Effector memory CD4-positive, alpha-beta T cell (primary cell): Measurements from ENCODE around the gene HDLBP.

Experiments used
- DNase-seq, 3 donors: peaks; one replicate each; pipeline ENCODE4 v3.0.0-alpha.2; 2020
- H3K27ac ChIP-seq: 2 replicates; pipeline ENCODE4 v1.7.0; 2013; ENCODE audit warnings: mild to moderate bottlenecking, low read length, moderate library complexity; ENCODE audit not compliant: insufficient read depth, poor library complexity, severe bottlenecking
- H3K27me3 ChIP-seq: replicated peaks from 2 replicates; pipeline ENCODE4 v1.7.0; 2013; ENCODE audit warnings: mild to moderate bottlenecking, low read length; ENCODE audit not compliant: insufficient read depth, control insufficient read depth, poor library complexity, severe bottlenecking
- H3K36me3 ChIP-seq: 2 replicates; pipeline ENCODE4 v1.7.0; 2013; ENCODE audit warnings: mild to moderate bottlenecking, low read length, moderate library complexity; ENCODE audit not compliant: control insufficient read depth, insufficient read depth
- H3K4me1 ChIP-seq: 2 replicates; pipeline ENCODE4 v1.7.0; 2013; ENCODE audit warnings: low read length, mild to moderate bottlenecking; ENCODE audit not compliant: control insufficient read depth, insufficient read depth, poor library complexity, severe bottlenecking
- H3K4me3 ChIP-seq: 2 replicates; pipeline ENCODE4 v1.7.0; 2013; ENCODE audit warnings: low read length, low read depth, mild to moderate bottlenecking; ENCODE audit not compliant: insufficient read depth, poor library complexity, severe bottlenecking
- H3K9me3 ChIP-seq: 2 replicates; pipeline ENCODE4 v1.7.0; 2013; ENCODE audit warnings: mild to moderate bottlenecking, low read length, moderate library complexity; ENCODE audit not compliant: control insufficient read depth

Gene HDLBP

DNA sequence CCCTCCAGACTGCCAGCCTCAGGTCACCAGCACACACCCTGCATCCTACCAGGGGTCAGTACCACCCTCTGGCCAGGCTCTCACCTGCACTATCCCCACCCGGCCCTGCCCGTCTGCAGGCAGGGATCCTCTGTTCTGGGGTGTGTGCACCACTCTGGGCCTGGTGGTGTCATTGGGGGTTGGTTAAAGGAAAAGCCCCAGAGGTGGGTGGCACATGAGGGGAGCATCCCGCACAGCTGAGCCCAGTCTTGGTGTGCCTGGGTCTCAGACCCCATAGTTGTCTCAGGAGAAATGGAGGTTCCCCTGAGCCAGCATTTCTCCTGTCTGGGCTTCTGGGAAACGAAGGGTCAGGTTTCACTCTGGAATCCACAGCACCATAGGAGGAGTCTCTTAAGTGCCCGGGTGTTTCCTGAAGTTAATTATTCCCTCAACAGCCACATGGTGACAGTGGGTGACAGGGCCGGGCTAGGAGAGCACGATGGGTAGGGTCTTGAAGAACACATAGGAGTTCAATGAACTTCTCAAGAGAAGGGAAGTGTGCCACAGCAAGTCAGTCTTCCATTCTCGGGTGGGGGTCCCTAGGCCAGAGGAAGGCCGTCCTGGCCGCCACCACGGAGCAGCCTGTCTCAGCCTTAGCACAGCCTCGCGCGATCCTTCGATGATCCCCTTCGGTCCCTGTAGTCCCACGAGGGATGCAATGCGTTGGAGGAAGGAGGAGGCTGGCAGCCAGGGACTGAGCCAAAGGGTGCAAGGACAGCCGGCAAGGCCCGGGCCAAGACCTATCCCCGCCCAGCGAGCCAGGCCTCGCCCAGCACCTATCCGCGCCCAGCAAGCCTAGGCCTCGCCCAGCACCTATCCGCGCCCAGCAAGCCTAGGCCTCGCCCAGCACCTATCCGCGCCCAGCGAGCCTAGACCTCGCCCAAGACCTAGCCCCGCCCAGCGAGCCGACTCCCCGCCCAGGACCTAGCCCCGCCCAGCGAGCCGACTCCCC is 39.5 kb upstream of the HDLBP start:
- H3K4me1 ChIP-seq = peaks cover 13% of the 10 kb centered on the region
- peaks cover 18% of the 10 kb centered on the region for H3K36me3 ChIP-seq
- H3K9me3 ChIP-seq = no peaks in the 10 kb centered on the region
- H3K27ac ChIP-seq = no peak overlapping the region
- peak; percentile 59 to 77 (median 69) for DNase-seq
- no peaks in the 10 kb centered on the region for H3K27me3 ChIP-seq
- no peak overlapping the region for H3K4me3 ChIP-seq

DNA sequence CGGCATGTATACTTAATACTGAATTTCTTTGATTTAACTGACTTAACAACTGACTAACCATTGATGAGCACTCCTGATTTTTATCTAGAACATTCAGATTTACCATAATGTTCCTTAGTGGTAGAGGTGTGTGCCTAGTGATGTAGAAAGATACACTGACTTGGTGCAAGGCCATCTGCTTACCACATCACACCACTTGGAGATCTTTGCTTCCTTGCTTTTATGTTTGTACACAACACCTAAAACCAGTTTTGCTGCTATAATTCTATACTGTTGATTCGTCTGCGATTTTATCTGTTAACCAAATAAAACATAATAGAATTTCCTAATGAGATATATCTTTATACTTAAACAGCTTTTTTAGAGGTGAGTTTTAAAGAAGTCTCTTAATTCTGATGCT is 36.8 kb upstream of the HDLBP start:
- Histone ChIP-seq H3K9me3 (no peaks in the 10 kb centered on the region), H3K27me3 (no peaks in the 10 kb centered on the region), H3K4me3 (no peak overlapping the region), H3K27ac (no peak overlapping the region), H3K36me3 (peaks cover 40% of the 10 kb centered on the region), H3K4me1 (peaks cover 13% of the 10 kb centered on the region)
- no peak for DNase-seq

DNA sequence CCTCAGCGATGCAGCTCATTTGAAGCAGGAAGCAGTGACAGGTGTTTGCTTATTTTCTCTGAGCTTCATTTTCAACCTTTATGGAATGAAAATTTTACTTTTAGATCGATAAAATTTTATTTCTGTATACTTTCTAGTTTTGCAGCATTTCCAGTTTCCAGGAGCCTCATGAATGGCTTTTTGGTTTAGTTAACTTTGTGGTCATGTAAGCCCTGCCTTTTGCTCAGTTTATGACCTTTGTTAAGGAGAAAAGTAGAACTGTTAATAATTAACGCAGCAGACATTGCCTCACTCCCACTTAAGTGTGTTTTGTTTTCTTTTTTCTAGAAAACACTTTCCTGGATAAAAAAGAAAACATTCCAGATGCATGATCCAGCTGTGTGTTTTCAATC is 36.2 kb upstream of the HDLBP start:
- peaks cover 7% of the 10 kb centered on the region for H3K4me1 ChIP-seq
- no peaks in the 10 kb centered on the region for H3K27me3 ChIP-seq
- no peaks in the 10 kb centered on the region for H3K9me3 ChIP-seq
- peaks cover 45% of the 10 kb centered on the region for H3K36me3 ChIP-seq
- no peak for DNase-seq
- no peak overlapping the region for H3K27ac ChIP-seq
- H3K4me3 ChIP-seq = no peak overlapping the region

DNA sequence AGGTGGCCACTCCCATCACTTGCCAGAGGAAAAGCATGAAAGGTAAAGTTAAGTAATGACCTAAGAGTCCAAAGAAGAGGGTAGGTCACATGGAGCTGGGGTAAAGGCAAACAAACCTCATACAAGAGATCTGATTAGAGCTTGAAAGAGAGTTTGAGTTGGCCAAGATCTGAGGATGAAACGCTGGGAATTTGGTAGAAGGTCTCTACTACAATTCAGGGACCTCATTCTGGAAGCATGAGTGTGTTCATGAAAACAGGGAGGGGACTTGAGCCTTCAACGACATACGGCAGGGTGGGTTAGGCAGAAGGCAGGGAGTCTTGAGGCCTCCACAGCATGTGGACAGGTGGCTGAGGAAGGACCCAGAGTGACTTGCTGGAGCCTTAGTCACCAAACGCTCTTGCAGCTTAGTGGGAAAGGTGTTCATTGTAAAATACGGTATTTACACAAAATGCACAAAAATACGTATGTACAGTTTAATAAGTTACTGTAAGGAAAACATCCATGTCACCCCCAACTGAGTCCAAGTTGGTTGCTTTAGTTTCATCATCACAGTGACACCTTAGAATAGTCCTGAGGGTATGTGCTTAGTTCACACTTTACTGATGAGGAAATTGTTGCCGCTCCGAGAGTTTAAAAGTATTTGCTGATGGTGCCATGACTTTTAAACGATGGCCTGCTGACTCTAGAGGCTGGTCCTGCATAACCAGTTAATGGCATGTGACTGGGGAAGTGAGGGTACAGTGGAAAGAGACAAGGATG is 35.6 kb upstream of the HDLBP start:
- H3K4me3 ChIP-seq = no peak overlapping the region
- H3K27ac ChIP-seq = no peak overlapping the region
- H3K27me3 ChIP-seq = no peaks in the 10 kb centered on the region
- peaks cover 51% of the 10 kb centered on the region for H3K36me3 ChIP-seq
- H3K9me3 ChIP-seq = no peaks in the 10 kb centered on the region
- no peak for DNase-seq
- H3K4me1 ChIP-seq = peaks cover 4% of the 10 kb centered on the region

DNA sequence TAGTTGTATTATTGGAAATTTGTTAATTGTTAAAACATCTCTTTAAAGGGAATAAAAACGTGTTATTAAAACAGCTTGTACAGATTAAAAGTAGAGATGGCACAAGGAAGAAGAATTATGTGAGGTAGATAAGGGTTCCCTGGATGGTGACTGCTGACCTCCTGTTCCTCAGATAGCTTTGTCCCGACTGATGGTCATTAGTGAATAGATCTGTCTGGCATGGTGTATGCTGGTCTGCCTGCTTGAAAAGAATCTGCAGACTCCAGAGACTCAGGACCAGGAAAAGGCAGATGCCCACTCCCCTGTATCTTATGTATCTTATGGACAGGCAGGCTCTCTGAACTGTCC is 35.0 kb upstream of the HDLBP start:
- no peak overlapping the region for H3K27ac ChIP-seq
- no peaks in the 10 kb centered on the region for H3K27me3 ChIP-seq
- H3K4me3 ChIP-seq = no peak overlapping the region
- peaks cover 57% of the 10 kb centered on the region for H3K36me3 ChIP-seq
- peaks cover 4% of the 10 kb centered on the region for H3K4me1 ChIP-seq
- no peak for DNase-seq
- no peaks in the 10 kb centered on the region for H3K9me3 ChIP-seq

DNA sequence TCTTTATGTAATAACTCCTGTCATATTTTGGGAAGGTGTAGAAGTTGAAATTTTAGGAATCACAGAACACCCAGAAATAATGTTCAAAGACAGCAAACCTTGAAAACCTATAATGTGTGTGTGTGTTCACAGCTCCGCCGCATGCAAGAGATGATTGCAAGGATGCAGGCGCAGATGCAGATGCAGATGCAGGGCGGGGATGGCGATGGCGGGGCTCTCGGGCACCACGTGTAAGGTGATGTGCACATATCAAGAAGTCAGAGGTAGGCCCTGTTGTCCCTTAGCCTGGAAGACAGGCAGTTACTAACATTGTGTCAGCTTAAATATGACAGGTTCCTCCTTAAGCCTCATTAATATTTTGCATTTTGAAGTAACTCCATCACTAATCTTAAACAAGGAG is 34.5 kb upstream of the HDLBP start:
- Histone ChIP-seq H3K4me3 (no peak overlapping the region), H3K36me3 (peaks cover 62% of the 10 kb centered on the region), H3K4me1 (no peaks in the 10 kb centered on the region), H3K27ac (no peak overlapping the region), H3K27me3 (no peaks in the 10 kb centered on the region), H3K9me3 (no peaks in the 10 kb centered on the region)
- DNase-seq = no peak

DNA sequence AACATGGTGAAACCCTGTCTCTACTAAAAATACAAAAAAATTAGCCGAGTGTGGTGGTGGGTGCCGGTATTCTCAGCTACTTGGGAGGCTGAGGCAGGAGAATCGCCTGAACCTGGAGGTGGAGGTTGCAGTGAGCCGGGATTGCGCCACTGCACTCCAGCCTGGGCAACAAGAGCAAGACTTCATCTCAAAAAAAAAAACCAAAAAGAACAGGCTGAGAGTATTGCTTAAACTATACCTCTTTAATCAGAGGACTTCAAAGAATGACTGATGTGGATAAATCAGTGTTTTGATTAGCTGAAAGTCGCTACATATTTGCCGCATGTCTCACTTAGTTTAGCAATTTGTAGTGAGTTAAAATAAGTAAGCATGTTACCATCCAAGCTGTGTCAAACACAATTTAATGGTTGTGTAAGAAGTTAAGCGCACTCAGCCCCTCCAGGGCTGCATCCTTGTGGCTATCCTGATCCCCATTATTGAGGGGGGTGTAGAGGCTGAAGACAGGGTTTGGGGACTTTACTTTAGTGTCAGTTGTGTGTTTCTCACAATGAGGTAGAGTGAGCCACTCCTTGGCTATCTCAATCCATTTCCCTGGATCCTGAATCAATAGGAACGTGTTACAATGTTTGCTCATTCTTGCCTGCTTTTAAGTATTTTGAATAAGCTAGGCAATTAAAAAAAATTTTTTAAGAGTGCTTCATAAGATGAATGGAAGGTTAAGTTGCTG is 29.6 kb upstream of the HDLBP start:
- no peaks in the 10 kb centered on the region for H3K9me3 ChIP-seq
- peaks cover 67% of the 10 kb centered on the region for H3K36me3 ChIP-seq
- no peak overlapping the region for H3K4me3 ChIP-seq
- no peak overlapping the region for H3K27ac ChIP-seq
- no peaks in the 10 kb centered on the region for H3K27me3 ChIP-seq
- no peak for DNase-seq
- no peaks in the 10 kb centered on the region for H3K4me1 ChIP-seq

DNA sequence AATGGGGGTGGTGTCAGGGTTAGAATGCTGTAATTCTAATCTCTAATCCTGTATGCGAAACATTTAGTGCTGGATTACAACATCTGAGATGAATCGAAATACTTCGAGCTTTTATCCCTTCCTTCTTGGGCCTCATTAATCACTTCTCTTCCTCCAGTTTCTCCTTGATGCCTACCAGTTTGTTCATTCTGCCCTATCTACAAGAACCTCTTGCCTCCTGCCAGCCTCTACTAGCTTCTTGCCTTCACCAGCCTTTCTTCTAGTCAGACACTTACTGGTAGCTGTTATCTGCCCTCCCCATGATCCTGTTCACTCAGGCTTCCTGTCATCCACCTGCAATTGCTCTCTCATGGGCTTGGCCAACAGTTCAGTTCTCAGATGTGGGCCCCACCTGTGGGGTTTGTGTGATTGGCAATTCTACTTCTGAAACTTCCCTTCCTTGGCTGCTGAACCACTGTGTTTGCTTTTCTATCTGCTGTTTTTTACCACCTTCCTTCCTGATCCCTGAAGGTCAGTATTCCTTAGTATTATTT is 25.2 kb upstream of the HDLBP start:
- Histone ChIP-seq H3K4me1 (no peaks in the 10 kb centered on the region), H3K27me3 (no peaks in the 10 kb centered on the region), H3K36me3 (peaks cover 54% of the 10 kb centered on the region), H3K9me3 (no peaks in the 10 kb centered on the region), H3K27ac (no peak overlapping the region), H3K4me3 (no peak overlapping the region)
- DNase-seq = no peak

DNA sequence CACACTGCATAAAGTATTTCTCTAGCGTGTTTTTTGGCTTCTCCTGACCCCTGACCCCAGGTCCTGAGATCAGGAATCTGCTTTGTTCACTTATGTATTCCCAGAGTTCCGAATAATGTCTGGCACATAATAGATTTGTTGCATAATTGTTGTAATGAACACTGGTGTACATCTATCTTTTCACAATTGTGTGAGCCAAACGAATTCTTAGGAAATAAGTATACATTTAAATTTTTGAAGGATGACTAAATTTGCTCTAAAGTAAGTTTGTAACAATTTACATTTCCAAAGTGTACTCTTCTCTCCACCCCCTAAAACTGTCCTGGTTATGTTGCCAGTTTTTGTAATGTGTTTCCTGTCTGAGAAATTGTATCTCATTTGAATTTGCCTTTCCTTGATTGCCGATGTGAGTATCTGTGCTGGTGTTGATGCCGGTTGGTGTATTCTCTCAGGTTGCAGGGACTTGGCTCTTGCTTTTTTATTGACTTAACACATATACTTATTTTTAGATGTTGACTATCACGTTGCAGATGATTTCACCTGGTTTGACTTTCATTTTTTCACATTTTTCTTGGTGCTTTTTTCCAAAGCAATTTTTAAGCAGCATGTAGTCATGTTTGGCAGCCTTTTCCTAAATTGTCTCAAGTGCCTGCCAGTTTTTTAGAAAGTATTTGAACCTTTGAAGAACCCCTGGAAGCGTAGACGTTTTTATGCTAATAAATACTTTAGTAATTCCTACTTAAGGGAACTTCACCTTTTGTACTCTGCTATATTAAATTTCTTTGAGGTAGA is 24.6 kb upstream of the HDLBP start:
- no peaks in the 10 kb centered on the region for H3K9me3 ChIP-seq
- DNase-seq = no peak
- H3K4me1 ChIP-seq = no peaks in the 10 kb centered on the region
- no peaks in the 10 kb centered on the region for H3K27me3 ChIP-seq
- H3K36me3 ChIP-seq = peaks cover 47% of the 10 kb centered on the region
- H3K4me3 ChIP-seq = no peak overlapping the region
- no peak overlapping the region for H3K27ac ChIP-seq
